HG03432 (cell line): ENCODE results near the gene ZNF3.
A peak's percentile ranks its signal among the peaks of the same experiment; 100 is the strongest.

Experiments
- ATAC-seq: cut with Tn5 transposase; IDR thresholded peaks from one replicate; pipeline ENCODE4 v1.9.1; 2021; ENCODE audit warnings: mild to moderate bottlenecking, moderate library complexity; ENCODE audit not compliant: unreplicated experiment

The ZNF3 gene

DNA sequence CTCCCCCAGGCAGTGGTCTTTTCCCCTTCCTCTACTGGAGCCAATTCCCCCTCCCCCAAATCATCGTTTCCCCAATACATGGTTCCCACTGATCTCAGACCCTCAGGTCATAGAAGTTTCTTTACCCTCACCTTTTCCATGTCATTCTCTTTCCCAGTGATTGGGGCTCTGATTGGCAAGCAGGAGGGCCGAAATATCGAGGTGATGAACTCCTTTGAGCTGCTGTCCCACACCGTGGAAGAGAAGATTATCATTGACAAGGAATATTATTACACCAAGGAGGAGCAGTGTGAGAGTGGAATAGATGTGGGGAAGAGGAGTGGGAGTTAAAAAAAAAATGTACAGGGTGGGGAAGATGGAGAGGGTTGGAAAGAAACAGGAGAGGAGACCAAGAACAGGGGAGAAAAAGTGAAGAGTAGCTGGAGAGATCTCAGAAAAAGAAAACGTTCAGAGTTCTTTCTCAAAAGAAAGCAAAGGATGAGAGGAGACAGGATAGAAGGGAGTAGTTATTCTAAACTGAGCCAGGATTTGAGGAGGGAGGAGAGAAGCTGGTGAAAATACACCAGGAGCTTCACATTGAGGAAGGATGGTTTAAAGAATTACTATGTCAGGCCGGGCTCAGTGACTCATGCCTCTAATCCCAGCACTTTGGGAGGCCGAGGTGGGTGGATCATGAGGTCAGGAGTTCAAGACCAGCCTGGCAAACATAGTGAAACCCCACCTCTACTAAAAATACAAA, 8.1 kb upstream of the ZNF3 start:
- ATAC-seq: no peak

DNA sequence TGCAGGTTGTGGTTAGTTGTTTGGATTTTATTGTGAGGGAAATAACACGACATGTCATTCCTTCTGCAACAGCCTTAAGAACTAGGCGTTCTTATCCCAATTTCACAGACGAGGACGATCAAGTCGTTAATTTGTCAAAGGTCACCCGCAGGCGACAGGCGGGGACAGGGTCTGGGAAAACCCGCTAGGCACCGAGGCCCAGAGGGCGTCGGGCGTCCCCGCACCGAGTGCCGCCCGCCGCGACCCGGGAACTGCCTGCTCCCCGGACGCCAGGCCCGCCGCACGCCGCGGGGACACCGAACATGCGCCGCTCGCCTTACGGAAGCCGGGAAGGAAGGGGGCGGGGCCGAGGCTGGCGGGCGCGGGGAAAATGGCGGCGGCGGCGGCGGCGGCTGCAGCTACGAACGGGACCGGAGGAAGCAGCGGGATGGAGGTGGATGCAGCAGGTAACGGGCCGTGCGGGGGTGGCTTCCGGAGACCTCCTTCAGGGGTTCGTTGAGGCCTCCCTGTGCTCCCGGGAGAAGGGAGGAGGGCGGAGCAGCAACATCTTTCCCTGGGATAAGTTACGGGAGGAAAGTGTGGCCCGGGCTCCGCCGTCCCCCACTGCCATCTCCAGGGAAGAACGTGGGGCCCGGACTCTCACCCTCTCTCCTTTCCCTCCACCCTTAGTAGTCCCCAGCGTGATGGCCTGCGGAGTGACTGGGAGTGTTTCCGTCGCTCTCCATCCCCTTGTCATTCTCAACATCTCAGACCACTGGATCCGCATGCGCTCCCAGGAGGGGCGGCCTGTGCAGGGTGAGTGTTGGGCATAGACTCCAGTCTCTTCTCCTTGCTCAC, 7.3 kb upstream of the ZNF3 start, which contains the start of gene COPS6:
Gene COPS6, plus strand, starts transcription at position 349 of the 837 bp plus-strand sequence. Its CDS starts 22 bp downstream, at position 371.
- ATAC-seq: peak; percentile 70

DNA sequence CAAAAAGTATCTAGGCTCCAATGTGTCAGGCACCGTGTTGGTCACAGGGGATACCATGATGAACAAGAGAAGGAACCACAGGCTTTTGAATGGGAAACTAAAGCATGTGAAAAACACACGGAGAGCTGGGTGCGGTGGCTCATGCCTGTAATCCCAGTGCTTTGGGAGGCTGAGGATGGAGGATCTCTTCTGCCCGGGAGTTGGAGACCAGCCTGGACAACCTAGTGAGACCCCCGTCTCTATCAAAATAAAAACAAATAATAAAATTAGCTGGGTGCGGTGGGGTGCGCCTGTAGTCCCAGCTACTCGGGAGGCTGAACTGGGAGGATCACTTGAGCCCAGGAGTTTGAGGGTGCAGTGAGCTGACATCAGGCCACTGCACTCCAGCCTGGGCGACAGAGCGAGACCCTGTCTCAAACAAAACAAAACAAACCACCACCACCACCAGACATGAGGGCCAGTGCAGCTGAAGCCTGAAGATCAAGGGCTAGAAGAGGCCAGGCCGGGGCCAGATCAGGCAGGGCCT, 6.6 kb upstream of the ZNF3 start:
- peak; percentile 22 for ATAC-seq

DNA sequence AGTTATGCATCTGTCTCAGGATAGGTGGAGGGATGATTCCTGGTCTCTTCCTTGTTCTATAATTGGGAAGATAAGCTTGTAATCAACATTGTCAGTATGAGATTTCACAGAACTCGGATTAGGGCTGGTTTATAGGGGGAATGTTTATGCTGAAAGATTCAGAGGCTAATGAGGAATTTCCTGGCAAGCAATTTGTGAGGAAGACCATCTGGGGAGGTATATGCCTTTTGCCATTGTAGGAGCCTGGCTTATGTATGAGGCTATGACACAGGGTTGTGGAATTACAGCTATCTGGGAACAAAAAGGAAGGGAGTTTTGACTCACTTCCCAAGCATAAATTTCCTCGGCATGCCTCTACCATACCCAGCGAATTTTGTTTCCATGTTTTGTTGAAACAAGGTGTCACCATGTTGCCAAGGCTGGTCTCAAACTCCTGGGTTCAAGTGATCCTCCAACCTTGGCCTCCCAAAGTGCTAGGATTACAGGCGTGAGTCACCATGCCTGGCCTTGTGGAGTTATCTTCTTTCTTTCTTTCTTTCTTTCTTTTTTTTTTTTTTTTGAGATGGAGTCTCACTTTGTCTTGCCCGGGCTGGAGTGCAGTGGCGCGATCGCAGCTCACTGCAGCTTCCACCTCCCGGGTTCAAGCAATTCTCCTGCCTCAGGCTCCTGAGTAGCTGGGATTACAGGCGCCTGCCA, 5.7 kb upstream of the ZNF3 start:
- no peak for ATAC-seq

DNA sequence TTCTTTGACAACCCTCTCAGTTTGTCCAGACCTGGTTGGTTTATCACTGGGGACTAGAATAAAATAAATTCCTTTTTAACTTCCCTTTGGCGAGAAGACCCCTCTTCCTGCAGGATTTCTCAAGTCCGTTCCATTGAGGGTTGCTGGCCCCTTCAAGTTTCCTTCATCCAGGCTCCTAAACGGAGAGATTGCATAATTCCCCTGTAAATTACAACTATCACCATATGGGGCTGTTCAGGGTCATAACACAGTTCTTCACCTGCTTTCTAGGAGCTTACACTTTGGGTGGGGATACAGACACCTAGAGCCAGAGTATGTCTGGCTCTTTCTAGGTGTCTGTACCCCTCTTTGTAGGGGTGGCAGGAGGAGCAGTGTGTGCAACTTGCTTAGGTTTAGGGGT, 4.0 kb upstream of the ZNF3 start:
- ATAC-seq: no peak

DNA sequence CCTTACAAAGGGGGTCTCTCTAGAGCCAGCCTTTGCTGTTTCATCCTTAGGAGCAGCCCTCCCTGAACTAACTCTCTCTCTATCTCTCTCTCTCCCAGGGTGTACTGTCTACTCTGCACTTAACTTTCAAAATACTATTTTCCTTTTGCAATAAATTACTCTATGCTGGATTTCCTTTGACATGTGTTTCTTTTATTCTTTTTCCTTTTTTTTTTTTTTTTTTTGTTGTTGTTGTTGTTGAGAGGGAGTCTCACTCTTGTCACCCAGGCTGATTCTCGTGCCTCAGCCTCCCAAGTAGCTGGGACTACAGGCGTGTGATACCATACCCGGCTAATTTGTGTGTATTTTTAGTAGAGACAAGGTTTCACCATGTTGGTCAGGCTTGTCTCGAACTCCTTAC, 1.5 kb upstream of the ZNF3 start:
- ATAC-seq: no peak

DNA sequence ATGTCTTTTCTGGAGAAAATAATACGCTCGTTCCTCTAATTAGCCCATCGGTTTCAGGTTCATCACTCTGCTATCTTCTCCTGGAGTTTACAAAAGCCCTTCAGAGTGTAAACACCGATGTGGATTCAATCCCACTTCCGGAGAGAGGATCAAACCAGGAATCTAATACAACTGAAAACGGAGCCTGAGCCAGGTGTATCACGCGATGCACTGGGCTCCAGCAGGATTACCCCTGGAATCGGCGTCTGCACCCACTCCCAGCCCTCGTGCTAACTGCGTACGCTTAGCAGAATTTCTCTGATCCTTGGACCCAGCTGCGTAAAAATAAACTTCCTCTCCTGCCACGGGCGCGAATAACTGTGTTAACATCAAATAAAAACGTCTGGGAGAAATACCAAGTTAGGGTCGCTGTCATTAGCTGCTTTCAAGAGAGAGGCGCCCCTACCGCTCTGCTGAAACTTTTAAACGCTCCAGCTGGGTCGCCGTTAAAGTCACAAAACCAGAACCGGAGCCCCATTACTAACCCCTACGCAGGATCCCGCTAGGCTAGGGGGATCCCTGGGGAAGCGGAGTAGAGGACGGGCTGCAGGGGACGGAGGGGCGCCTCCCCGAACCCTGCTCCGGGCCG, 502 bp downstream of the ZNF3 start:
- ATAC-seq: no peak

DNA sequence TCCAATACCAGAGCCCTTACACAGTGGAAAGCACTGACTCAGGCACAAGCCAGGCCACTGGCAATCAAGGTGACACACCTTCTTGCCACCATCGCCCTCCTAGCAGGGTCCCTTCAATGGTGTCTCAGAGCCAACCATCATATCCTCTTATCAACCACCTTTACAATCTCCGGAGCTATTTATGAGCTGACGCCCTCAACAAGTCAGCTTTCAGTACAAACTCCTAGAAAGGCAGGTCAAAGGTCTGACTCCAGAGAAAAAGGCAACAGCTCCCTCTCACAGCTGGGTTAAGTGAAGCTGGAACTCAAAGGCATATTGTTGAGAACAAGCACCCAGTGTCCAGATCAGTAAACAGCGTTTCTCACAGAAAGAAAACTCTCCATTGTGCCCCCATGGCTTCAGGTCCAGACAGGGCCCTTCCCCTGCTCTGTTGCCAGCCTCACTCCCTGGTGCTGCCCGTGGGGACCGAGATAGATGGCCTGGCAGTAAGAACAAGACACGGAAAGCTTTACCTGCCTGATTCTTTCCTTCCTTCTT, 2.4 kb downstream of the ZNF3 start:
- no peak for ATAC-seq

DNA sequence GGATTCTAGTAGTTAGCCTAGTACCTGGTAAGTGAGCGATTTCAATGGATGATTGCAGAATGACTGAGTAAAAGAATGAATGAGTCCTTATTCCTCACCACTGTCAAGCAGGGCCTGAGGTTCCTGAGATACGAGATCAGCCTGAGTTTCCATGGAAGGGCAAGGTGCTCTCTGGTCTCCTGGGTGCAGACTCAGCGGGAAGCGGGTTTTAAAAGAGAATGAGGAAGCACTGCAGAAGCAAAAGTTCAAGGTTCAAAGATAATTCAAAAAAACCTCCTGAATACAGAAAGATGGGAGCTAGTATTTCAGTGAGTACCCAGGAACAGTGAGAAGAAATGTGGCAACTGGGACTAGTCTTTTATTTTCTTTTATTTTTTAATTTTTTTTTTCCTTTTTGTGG, 4.3 kb downstream of the ZNF3 start:
- no peak for ATAC-seq

DNA sequence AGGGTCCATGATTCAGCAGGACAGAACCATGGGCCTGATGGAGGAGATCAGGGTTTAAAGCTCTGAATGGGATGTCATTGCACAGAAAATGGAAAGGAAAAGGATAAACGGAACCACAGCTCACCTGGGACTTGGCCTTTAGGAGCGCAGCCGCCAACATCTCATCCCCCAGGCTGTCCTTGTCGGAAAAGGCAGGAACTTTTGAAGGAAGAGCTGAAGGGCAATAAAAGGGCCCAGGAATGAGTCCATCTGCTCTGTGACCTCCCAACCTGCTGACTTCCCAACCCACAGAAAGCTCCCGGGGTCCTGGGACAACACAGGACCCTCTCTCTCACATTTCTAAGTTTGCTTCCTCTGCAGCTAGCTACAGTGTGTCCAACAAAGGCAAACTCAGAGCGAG, 6.1 kb downstream of the ZNF3 start:
- no peak for ATAC-seq

DNA sequence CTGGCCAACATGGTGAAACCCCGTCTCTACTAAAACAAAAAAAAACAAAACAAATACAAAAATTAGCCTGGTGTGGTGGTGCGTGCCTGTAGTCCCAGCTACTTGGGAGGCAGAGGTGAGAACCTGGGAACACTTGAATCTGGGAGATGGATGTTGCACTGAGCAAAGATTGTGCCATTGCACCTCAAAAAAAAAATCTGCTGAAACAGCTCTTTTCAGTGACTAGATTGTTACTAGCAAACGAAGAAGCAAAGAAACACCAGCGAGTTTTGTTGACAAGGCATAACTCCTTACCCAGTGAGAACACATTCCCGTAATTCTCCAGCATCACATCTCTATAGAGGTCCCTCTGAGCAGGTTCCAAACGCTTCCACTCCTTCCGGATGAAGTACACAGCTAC, 6.7 kb downstream of the ZNF3 start:
- ATAC-seq: no peak

DNA sequence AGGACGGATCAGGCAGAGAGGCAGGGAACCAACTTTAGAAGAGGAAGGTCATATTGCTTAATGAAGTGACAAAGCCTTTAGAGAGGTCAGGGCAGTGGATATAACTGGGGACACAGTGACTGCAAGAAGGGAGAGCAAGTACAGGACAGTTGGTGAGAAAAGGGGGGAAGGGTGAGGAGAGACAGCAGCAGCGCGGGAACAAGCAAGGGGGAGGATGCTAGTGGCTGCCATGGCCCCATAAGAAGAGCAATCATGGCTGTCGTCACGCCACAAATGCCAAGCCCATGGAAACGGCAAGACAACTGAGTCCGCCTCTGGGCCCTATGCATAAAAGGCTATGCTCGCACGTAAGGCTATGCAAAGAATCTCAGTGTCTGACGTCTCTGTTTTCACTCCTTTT, 9.1 kb downstream of the ZNF3 start:
- no peak for ATAC-seq

DNA sequence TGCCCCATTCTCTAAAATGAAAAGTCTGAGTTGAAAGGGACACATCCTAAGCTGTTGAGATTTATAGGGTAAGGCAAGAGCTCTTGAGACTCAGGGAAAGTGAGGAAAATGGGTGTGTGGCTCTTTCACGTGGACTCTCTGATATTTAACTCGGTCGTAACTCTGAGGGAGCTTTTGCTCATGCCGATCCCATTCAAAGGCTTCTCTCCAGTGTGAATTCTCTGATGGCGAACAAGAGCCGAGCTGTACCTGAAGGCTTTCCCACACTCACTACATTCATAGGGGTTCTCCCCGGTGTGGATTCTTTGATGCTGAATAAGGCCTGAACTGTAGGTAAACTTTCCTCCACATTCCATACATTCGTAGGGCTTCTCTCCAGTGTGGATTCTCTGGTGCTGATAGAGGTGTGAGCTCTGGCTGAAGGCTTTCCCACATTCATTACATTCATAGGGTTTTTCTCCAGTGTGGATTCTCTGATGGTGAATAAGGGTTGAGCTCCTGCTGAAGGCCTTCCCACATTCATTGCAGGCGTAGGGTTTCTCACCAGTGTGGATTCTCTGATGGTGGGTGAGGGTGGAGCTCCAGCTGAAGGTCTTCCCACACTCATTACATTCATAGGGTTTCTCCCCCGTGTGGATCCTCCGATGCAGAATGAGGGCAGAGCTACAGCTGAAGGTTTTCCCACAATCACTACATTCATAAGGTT, 10.4 kb downstream of the ZNF3 start:
- ATAC-seq: no peak

DNA sequence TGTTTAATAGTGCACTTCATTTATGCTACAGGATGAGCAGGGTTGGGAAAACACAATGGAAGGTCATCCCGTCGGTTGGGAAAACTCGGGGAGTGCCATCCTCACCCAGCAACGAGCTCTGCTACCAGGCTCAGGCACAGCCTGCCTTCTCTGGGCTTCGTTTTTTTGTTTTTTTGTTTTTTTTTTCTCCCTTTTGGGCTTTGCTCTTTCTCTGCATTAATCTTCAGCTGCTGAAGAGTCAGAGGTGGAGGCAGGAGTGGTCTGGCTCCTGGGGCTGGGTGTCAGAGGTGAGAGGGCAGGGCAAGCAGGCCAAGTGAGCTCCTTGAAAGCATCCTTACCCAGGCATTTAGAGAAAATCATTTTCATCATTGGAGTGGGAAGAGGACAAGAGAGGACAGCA, 11.5 kb downstream of the ZNF3 start:
- no peak for ATAC-seq

DNA sequence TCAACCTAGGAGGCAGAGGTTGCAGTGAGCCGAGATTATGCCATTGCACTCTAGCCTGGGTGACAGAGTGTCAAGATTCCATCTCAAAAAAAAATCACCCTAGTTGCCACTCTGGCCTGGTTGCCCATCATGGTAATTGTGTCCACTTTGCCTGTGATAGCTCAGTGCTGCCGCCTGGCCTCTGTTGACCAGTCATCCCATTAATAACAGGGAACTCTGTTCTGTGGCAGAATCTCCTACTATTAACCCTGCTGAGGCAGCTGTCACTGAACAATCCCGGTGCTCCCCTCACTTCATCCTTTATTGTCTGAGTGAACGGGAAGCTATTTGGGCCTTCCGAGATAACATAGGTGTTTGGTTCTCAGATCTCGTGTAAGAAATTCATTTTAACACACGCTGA, 14.6 kb downstream of the ZNF3 start:
- ATAC-seq: no peak

DNA sequence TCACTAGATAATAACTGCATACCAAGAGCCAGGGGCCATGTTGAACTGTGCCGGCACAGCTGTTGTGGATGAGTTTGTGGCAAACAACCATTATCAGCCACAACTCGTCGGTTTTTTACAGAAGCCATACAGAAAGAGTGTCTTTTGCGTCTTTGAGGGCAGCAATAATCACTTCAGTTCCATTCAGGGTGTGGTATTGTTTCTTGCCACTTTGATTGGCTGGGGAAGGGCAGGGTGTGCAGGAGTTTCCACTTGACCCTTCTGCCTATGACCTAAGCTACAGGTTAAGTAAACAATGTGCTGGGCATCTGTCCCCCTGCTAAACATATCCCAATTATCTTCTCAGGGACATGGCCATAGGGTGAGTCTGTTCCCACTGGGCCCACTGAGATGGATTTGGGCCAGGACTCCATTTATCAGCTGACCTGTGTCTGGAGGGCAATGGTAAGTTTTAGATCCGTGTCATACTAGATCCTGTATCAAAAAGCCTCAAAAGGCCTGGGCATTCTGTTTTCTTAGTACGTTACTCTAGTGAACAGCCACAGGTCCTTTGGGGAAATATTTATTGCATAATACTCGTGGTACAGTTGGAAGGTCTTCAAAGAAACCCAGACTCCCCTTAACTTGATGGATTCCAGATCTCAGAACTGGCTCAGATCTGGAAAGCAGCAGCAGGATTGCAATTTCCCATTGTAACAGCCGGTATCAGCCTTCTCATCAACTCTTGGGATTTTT, 15.9 kb downstream of the ZNF3 start:
- ATAC-seq: no peak

DNA sequence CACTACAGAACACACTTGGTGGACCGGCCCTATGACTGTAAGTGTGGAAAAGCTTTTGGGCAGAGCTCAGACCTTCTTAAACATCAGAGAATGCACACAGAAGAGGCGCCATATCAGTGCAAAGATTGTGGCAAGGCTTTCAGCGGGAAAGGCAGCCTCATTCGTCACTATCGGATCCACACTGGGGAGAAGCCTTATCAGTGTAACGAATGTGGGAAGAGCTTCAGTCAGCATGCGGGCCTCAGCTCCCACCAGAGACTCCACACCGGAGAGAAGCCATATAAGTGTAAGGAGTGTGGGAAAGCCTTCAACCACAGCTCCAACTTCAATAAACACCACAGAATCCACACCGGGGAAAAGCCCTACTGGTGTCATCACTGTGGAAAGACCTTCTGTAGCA, 17.4 kb downstream of the ZNF3 start:
- ATAC-seq: no peak

DNA sequence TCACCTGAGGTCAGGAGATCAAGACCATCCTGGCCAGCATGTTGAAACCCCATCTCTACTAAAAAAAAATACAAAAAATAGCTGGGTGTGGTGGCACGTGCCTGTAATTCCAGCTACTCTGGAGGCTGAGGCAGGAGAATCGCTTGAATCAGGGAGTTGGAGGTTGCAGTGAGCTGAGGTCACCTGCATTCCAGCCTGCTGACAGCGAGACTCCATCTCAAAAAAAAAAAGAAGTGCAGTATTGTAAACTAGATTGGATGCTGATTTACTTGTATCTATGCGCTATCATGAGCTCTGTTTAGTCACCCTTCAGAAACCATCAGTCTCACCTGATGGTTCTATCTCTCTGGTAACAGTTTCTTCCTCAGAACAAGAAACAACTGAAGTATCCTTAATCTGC, 18.1 kb downstream of the ZNF3 start:
- no peak for ATAC-seq

DNA sequence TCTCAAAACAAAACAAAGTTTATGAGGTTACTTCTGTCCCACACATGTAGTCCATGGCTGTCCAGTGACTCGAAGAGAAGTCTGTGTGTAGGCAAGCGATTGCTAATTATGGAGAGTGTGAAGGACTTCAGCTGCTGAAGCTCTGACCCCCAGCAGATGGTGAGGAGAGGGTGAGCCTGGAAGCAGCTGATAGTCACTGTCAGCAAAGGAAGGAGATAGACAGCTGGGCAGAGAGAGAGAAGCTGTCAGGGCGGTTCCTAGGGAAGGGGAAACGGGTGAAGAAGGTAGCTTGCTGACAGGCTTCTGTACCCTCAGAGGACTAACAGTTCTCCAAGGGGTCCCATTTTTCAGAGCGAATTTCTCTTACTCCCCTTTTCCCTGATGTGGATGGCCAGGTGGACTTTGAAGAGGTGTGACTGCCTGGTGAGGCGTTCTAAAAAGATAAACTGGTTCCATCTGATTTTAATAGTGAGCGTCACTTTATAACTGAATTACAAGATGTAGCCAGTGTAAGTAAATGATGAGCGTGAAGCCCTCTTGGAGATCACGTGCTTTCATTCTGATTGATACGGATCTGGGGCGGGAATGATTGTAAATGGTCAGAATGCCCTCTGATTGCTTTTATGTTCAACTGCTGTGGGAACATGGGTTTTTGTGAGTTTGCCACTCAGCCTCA, 19.9 kb downstream of the ZNF3 start:
- no peak for ATAC-seq
